ENCODE results near the gene DCLK2. TPM values are rescaled to one million over a fixed set of nuclear protein-coding genes. Genes with fewer than 3 reads are reported as not detected.

The DCLK2 gene
- total and polyA plus RNA-seq, 2 donors (not counting 1 experiment from before 2014, with no cell fraction given): 0.91 to 3.3 TPM

DNA sequence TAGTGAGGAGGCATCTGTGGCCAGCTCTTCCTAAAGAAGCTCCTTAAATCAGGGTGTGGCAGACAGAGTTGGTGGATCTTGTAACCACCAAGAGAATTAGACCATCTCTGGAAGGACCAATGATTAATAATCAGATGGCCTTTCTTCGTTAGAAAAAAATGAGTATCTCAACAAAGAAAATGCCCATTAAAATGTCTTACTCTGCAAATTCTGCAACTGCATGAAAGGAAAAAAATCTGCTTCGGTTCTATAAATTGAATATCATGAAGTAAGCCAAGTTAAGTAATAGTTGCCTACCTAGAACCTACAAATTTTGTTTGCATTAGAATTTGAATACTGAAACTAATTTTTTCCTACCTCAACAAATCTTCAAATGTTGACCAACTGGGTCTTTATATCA is 4.2 kb upstream of the DCLK2 start:
- H3K27me3 ChIP-seq (replicated peaks in 1 of 4; ENCODE audit: control extremely low read depth in 1 of 4, control insufficient read depth in 3 of 4, insufficient read depth in 4 of 4, low read length in 3 of 4): peaks cover 0 to 23% (median 10%) of the 10 kb centered on the region in 4 experiments
- no peak overlapping the region for H3K4me3 ChIP-seq (ENCODE audit: control extremely low read depth in 1 of 5, extremely low read depth in 1 of 5, insufficient read depth in 1 of 5, low read depth in 2 of 5, low read length in 4 of 5)
- ChIA-PET POLR2A (no interaction called here), CTCF (no interaction called here)
- intact Hi-C loops (cut with micrococcal nuclease): no loop called here
- no peak overlapping the region for H2AFZ ChIP-seq (ENCODE audit: insufficient read depth, low read depth, low read length, poor library complexity, severe bottlenecking)
- H3K9ac ChIP-seq (ENCODE audit: low read length): no peak overlapping the region
- peaks cover 35% of the 10 kb centered on the region for H3K27me3 Mint-ChIP-seq
- DNase-seq (no peak), ATAC-seq (ENCODE audit: low read depth) (no peak)
- H3K27ac Mint-ChIP-seq: no peak overlapping the region
- H3K4me3 Mint-ChIP-seq: no peak overlapping the region
- no peak overlapping the region for H3K4me2 ChIP-seq (replicated peaks; ENCODE audit: low read depth, low read length, poor library complexity, severe bottlenecking)
- no peaks in the 10 kb centered on the region for H3K4me1 Mint-ChIP-seq
- peaks cover 0 to 4% (median 1%) of the 10 kb centered on the region in 3 donors for H3K9me3 ChIP-seq (ENCODE audit: control extremely low read depth in 1 of 3, control insufficient read depth in 2 of 3, insufficient read depth in 1 of 3, low read length in 2 of 3)
- no peak for TF ChIP-seq EZH2 (IDR thresholded peaks at IDR 0.05; ENCODE audit: borderline replicate concordance, insufficient read depth, low read depth, low read length, poor library complexity, severe bottlenecking)
- TF ChIP-seq, protein P1, sequence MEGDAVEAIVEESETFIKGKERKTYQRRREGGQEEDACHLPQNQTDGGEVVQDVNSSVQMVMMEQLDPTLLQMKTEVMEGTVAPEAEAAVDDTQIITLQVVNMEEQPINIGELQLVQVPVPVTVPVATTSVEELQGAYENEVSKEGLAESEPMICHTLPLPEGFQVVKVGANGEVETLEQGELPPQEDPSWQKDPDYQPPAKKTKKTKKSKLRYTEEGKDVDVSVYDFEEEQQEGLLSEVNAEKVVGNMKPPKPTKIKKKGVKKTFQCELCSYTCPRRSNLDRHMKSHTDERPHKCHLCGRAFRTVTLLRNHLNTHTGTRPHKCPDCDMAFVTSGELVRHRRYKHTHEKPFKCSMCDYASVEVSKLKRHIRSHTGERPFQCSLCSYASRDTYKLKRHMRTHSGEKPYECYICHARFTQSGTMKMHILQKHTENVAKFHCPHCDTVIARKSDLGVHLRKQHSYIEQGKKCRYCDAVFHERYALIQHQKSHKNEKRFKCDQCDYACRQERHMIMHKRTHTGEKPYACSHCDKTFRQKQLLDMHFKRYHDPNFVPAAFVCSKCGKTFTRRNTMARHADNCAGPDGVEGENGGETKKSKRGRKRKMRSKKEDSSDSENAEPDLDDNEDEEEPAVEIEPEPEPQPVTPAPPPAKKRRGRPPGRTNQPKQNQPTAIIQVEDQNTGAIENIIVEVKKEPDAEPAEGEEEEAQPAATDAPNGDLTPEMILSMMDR (IDR thresholded peaks at IDR 0.05): no peak
- peaks cover 3% of the 10 kb centered on the region for H3K9me3 Mint-ChIP-seq (ENCODE audit: insufficient read depth)
- H3K79me2 ChIP-seq (ENCODE audit: control insufficient read depth, insufficient read depth, low read length): no peaks in the 10 kb centered on the region
- H3K36me3 ChIP-seq (replicated peaks in 1 of 2; ENCODE audit: control extremely low read depth in 1 of 2, control insufficient read depth in 1 of 2, extremely low read depth in 1 of 2, insufficient read depth in 2 of 2, low read length in 1 of 2): no peaks in the 10 kb centered on the region
- peaks cover 4 to 7% of the 10 kb centered on the region in 2 donors for H3K4me1 ChIP-seq (ENCODE audit: control insufficient read depth in 2 of 2, insufficient read depth in 2 of 2, low read length in 2 of 2)
- H3K27ac ChIP-seq (ENCODE audit: low read length in 2 of 2): no peak overlapping the region
- no CpG with 5 or more reads among the region's 2 CpGs for WGBS (ENCODE audit: insufficient coverage)
- H4K20me1 ChIP-seq (ENCODE audit: control insufficient read depth, insufficient read depth, low read length, poor library complexity, severe bottlenecking): no peaks in the 10 kb centered on the region

GRCh38 chr4:150078579-150079080 is 385 bp downstream of the DCLK2 start:
- intact Hi-C loops (cut with micrococcal nuclease): loop anchor here (5.0 kb wide), 1 partner anchor 41 kb away; no protein-coding TSS in a partner anchor
- no peak overlapping the region for H3K27ac ChIP-seq (ENCODE audit: low read length in 2 of 2)
- H3K79me2 ChIP-seq (ENCODE audit: control insufficient read depth, insufficient read depth, low read length): no peaks in the 10 kb centered on the region
- Mint-ChIP-seq H3K4me1 (peaks cover 15% of the 10 kb centered on the region), H3K4me3 (peak overlapping the region; percentile 88), H3K27me3 (peaks cover 38% of the 10 kb centered on the region), H3K27ac (no peak overlapping the region), H3K9me3 (ENCODE audit: insufficient read depth) (peaks cover 3% of the 10 kb centered on the region)
- POLR2A ChIA-PET: interaction anchor here (0.6 kb wide), 1 partner anchor 17 kb away, joined by 4 read pairs; no protein-coding TSS in a partner anchor
- H3K9me3 ChIP-seq (ENCODE audit: control extremely low read depth in 1 of 3, control insufficient read depth in 2 of 3, insufficient read depth in 1 of 3, low read length in 2 of 3): peaks cover 0 to 4% (median 1%) of the 10 kb centered on the region in 3 donors
- H2AFZ ChIP-seq (ENCODE audit: insufficient read depth, low read depth, low read length, poor library complexity, severe bottlenecking): peak overlapping the region; percentile 86
- CTCF ChIA-PET: interaction anchor here (1.3 to 2.6 kb wide), 4 partner anchors 66 to 165 kb away, joined by 3 to 10 read pairs (median 3); no protein-coding TSS in a partner anchor
- DNase-seq: no peak
- peak overlapping the region; percentile 97 for H3K4me2 ChIP-seq (replicated peaks; ENCODE audit: low read depth, low read length, poor library complexity, severe bottlenecking)
- peaks cover 6% of the 10 kb centered on the region for H4K20me1 ChIP-seq (ENCODE audit: control insufficient read depth, insufficient read depth, low read length, poor library complexity, severe bottlenecking)
- H3K36me3 ChIP-seq (replicated peaks in 1 of 2; ENCODE audit: control extremely low read depth in 1 of 2, control insufficient read depth in 1 of 2, extremely low read depth in 1 of 2, insufficient read depth in 2 of 2, low read length in 1 of 2): no peaks in the 10 kb centered on the region
- peak; percentile 31 for ATAC-seq (ENCODE audit: low read depth)
- H3K4me1 ChIP-seq (ENCODE audit: control insufficient read depth in 2 of 2, insufficient read depth in 2 of 2, low read length in 2 of 2): peaks cover 18 to 21% of the 10 kb centered on the region in 2 donors
- under 1% methylated on average over 59 of the region's 59 CpGs for WGBS (ENCODE audit: insufficient coverage)
- peak overlapping the region; percentile 47 to 72 (median 60) for H3K4me3 ChIP-seq (ENCODE audit: control extremely low read depth in 1 of 5, extremely low read depth in 1 of 5, insufficient read depth in 1 of 5, low read depth in 2 of 5, low read length in 4 of 5)
- peaks cover 0 to 30% (median 15%) of the 10 kb centered on the region in 4 experiments for H3K27me3 ChIP-seq (replicated peaks in 1 of 4; ENCODE audit: control extremely low read depth in 1 of 4, control insufficient read depth in 3 of 4, insufficient read depth in 4 of 4, low read length in 3 of 4)
- no peak for TF ChIP-seq EZH2 (IDR thresholded peaks at IDR 0.05; ENCODE audit: borderline replicate concordance, insufficient read depth, low read depth, low read length, poor library complexity, severe bottlenecking)
- TF ChIP-seq, protein P1 (IDR thresholded peaks at IDR 0.05): no peak
- peak overlapping the region; percentile 70 for H3K9ac ChIP-seq (ENCODE audit: low read length)
